Fibroblast of mammary gland (primary cell): ENCODE results near the gene ASB4.
A peak's percentile ranks its signal among the peaks of the same experiment; 100 is the strongest.

Experiments
- DNase-seq: peaks from one replicate; pipeline ENCODE4 v3.0.0-alpha.2; 2010; ENCODE audit warnings: low read depth
- H3K4me3 ChIP-seq: 2 replicates; pipeline ENCODE4 v1.5.1; 2011; ENCODE audit warnings: low read depth, mild to moderate bottlenecking, low read length, moderate library complexity; ENCODE audit not compliant: control insufficient read depth
- TF ChIP-seq, protein P1 (sequence below): conservative IDR thresholded peaks from 2 replicates; pipeline ENCODE4 v1.5.1; 2011; ENCODE audit warnings: low read depth, low read length, inconsistent platforms; ENCODE audit not compliant: control insufficient read depth, insufficient read depth

ASB4 gene

DNA sequence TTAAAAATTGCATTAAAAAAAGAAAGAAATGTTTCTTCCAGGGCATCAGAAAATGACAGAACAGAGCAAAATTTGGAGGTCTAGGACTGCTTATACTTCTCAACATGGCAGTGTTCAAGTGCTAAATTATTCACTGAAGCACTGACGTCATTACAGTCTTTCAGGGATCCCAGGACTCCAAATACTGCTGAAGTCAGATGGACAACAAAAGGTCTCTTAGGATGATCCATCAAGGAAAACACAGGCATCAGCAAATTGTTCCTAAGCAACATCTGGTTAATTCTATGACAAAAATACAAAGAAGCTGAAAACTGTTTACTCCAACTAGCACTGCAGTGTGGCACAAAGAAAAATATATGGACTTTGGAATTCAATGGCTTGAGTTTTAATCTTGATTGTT is 58.4 kb downstream of the ASB4 start:
- DNase-seq, result peak; percentile 29
- no peak overlapping the region for H3K4me3 ChIP-seq
- TF ChIP-seq, protein P1, sequence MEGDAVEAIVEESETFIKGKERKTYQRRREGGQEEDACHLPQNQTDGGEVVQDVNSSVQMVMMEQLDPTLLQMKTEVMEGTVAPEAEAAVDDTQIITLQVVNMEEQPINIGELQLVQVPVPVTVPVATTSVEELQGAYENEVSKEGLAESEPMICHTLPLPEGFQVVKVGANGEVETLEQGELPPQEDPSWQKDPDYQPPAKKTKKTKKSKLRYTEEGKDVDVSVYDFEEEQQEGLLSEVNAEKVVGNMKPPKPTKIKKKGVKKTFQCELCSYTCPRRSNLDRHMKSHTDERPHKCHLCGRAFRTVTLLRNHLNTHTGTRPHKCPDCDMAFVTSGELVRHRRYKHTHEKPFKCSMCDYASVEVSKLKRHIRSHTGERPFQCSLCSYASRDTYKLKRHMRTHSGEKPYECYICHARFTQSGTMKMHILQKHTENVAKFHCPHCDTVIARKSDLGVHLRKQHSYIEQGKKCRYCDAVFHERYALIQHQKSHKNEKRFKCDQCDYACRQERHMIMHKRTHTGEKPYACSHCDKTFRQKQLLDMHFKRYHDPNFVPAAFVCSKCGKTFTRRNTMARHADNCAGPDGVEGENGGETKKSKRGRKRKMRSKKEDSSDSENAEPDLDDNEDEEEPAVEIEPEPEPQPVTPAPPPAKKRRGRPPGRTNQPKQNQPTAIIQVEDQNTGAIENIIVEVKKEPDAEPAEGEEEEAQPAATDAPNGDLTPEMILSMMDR, result no peak

DNA sequence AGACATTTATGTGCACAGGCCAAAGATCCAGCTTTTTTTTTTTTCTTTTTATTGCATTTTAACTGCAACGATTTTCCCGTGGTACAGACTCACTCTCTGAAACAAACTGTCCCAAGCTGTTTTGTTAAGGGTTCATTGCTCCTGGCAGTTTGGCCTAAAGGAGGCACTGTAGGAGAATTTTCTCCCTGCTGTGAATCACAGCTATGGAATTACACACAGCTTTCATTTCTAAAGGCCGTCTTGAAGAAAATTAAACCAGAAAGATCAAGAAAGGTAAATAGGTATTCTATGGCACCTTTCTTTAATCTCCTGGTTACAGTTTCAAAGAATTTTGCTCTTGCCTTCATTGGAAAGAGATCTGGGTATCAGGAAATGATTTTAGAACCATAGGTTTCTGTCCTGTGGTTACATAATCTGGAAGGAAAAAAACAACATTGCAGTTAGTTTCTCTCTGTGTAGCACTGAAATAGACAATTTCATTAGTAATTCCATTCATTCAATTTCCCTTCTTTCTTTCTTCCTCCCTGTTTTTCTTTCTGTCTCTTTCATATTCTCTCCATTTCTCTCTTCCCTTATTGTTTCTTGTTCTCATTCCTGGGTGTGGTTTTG is 59.4 kb downstream of the ASB4 start:
- H3K4me3 ChIP-seq, result peak overlapping the region; percentile 11
- TF ChIP-seq, protein P1, result peak; percentile 91
- peak; percentile 80 for DNase-seq

DNA sequence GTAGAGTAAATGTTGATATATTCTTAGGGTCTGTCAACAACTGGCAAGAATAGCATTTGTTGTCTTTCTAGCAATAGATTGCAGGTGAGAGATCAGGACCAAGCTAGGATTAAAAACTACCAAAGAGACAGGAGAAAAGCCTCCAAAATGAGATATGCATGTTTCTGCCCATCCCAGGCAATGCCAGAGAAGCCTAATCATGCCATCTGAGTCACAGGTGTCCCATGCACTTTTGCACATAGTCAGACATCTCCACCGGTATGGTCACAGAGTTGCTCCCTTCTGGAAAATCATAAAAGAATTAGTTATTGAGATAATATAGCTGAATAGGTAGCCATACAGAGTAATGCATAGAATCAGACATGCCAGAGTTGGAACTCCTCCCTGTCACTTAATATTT is 59.9 kb downstream of the ASB4 start:
- DNase-seq, result no peak
- no peak overlapping the region for H3K4me3 ChIP-seq
- TF ChIP-seq, protein P1, result no peak

DNA sequence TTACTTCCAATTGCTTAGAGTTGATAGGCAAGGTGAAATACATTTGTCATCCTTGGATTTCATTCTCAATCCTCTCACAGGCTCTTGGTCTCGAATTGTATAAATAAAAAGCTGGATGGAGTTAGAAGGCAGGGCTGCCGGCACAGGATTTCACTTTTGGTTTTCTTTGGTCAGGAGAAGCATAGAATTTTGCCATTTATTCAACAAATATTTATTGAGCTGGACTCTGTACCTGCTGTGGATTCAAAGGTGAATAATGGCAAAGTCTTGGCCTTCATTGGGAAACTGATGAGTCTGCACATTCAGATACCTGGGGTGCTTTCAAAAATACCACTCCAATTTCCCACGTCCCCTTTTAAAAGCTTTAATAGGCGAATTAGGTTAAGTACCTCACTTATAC is 60.9 kb downstream of the ASB4 start:
- no peak overlapping the region for H3K4me3 ChIP-seq
- TF ChIP-seq, protein P1, result no peak
- no peak for DNase-seq

DNA sequence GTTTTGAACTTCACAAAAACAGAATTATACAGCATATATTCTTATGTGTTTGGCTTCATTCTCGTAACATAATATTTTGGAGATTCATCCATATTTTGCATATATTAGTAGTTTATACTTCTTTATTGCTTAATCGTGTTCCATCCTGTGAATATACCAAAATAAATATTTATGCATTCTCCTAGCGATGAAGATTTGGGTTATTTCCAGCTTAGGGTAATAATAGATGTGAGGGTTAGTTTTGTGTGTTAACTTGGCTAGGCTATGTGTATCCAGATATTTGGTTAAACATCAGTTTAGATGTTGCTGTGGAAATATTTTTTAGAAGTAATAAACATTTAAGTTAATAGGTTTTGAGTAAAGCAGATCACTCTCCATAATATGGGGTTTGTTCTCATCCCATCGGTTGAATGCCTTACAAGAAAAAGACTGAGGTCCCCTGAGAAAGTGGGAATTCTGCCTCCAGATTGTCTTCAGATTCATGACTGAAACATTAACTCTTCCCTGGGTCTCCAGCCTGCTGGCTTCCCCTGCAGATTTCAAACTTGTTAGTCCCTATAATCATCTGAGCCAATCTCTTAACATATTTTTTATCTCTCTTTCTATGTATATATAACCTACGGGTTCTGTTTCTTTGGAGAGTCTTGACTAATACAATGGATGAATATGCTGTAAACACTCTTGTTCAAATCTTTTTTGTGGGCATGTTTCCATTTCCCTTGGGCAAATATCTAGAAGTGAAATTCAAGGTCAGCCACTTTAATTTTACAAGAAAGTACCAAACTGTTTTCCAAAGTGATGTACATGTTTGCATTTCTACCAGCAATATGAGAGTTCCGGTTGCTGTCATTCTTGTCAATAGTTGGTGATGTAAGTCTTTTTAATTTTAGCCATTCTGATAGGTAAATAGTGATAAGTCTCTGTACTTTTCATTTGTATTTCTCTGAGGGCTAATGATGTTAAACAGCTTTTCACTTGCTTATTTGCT is 61.9 kb downstream of the ASB4 start:
- TF ChIP-seq, protein P1, result no peak
- no peak for DNase-seq
- H3K4me3 ChIP-seq, result no peak overlapping the region

DNA sequence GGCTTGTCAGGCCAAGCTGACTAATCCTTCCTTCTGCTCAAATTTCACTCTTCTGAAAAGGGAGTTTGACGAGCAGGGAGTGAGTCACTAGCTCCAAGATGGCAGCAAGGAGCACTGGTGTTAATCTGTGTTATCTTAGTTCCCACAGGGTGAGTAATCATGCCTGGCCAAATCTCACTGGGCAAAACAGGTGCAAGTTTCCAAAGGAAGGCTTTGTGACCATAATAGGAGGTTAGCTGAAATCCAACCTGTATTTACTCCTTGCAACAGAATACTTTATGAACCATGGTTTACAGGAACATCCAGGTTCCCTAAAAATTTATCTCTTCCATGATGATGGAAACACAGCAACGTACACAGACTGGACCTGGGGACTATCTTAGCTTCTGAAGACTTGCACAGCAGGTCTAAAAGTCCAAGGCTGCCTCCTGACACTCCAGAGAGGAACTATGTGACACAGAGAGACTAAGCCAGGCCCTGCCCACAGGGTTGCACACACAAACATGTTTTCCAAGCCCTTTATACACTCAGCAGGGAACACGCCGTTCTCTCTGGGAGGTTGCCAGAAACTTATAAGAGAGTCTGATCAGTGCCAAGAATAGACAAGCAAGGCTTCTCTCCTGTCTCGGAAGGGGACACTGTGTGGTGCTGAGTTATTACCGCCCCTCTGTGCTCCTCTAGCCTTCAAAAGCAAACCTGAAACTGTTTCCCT is 64.2 kb downstream of the ASB4 start:
- TF ChIP-seq, protein P1, result no peak
- H3K4me3 ChIP-seq, result no peak overlapping the region
- peak; percentile 98 for DNase-seq
